Measurements from ENCODE around the gene OSBPL7.

DNA sequence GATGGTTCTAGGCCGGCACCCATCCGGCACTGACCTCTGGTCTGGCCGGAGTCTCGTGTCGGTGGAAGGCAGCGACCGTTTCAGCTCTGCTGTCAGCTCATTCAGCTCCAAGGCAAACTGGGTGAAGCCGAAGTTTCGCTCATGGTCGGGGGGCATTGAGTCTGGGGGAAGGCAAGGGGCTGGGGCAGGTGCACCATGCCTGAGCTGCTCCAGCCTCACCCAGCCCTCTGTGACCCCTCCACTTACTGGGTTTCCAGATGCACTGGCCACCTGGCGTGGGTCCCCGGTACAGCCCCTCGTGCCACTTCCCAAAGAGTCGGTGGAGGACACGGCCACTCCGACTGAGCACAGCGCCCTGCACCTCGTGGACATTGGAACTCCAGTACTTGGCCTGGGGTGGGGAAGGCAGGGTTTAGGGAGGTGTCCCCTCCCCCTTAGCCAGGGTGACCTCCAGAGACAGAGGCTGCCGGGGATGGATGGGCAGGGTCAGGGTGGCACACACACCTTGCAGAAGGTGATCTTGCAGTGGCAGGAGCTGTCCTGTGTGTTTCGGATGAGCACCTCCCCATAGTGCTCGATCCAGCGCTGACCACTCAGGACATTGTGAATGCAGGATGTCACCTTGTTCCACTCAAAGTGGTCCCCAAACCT is 12.6 kb downstream of the OSBPL7 start:
- TF ChIP-seq, protein P1, sequence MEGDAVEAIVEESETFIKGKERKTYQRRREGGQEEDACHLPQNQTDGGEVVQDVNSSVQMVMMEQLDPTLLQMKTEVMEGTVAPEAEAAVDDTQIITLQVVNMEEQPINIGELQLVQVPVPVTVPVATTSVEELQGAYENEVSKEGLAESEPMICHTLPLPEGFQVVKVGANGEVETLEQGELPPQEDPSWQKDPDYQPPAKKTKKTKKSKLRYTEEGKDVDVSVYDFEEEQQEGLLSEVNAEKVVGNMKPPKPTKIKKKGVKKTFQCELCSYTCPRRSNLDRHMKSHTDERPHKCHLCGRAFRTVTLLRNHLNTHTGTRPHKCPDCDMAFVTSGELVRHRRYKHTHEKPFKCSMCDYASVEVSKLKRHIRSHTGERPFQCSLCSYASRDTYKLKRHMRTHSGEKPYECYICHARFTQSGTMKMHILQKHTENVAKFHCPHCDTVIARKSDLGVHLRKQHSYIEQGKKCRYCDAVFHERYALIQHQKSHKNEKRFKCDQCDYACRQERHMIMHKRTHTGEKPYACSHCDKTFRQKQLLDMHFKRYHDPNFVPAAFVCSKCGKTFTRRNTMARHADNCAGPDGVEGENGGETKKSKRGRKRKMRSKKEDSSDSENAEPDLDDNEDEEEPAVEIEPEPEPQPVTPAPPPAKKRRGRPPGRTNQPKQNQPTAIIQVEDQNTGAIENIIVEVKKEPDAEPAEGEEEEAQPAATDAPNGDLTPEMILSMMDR (IDR thresholded peaks at IDR 0.05): no peak
- TF ChIP-seq EP300 (IDR thresholded peaks at IDR 0.05): no peak

Measured in gastroesophageal sphincter (tissue), 3 donors.